EL (cell line): ENCODE data around the gene CRYBG1.
"Not testable (repeated sequence)": the region's sequence is repeated elsewhere in the genome, so short reads cannot be mapped to it uniquely, and the experiment has no call there.

ENCODE experiments used
- DNase-seq: peaks from one replicate; pipeline ENCODE4 v3.0.0-alpha.2; 2016

Gene CRYBG1

DNA sequence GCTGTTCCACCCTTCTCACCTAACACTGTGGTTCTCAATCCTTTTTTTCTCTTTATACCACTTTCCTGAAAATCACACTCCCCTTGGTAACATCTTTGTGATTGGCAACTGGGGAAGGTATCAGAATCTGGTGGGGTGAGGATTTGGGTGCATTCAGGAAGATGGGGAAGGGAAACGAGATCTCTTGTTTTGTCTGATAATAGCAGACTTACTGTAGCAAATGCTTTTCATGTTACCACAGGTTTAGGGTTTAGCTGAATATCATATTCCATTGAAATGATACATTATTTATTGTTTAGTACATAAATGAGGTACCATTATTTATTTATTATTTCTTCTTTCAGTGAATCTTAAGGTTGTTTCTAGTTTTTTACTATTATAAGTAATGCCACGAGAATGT lies 168.0 kb downstream of the CRYBG1 start:
- DNase-seq, result no peak

- no peak for DNase-seq
Measured at GRCh38 chr6:106529438-106529837, 168.9 kb downstream of the CRYBG1 start.

DNA sequence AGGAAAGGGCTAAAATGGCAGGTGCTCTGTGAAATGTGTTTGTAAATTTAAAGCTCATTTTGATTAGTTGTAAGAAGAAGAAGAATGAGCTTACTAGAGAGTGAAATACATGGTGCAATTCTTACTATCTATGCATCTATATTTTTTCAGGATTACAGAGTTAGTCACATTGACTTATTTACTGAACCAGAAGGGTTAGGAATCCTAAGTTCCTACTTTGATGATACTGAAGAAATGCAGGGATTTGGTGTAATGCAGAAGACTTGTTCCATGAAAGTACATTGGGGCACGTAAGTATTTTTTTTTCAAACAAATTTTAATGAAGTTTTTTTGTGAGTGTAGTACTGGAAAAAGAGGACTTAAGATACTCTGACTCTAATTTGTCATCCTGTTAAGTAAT lies 169.5 kb downstream of the CRYBG1 start:
- no peak for DNase-seq

DNA sequence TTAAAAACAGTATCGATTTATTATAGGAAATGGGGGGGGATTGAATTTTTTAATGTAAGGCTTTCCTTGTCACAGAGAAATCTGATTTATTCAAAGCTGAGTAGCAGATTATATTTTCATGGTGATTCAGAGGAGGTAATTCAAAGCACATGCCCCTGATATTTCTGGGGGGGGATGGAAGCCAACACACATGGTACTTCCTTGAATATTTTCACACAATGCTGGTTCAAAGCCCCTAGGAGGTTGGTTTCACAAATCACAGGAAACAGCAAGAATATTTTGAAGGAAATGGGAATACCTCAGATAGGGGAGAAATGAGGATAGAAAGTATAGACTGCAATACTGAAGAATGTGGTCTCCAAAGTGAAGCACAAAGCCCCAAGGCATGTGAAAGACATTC lies 170.0 kb downstream of the CRYBG1 start:
- DNase-seq, result peak; percentile 74

DNA sequence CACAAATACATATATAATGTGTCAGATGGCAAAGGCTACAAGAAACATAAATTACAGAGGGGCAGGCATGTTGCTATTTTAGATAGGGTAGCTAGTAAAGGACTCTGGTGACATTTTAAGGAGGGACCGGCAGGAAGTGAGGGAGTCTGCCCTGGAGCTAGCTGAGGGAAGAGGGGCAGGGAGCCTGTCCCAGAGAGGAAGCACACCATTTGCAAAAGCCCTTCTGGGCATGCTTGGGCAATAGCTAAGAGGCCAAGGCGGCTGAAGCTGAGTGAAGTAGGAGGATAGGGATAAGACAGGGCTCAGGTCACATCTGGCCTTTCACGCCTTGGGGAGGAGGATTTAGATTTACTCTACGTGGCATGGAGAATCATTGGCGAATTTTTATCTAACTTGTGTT lies 172.5 kb downstream of the CRYBG1 start:
- no peak for DNase-seq

DNA sequence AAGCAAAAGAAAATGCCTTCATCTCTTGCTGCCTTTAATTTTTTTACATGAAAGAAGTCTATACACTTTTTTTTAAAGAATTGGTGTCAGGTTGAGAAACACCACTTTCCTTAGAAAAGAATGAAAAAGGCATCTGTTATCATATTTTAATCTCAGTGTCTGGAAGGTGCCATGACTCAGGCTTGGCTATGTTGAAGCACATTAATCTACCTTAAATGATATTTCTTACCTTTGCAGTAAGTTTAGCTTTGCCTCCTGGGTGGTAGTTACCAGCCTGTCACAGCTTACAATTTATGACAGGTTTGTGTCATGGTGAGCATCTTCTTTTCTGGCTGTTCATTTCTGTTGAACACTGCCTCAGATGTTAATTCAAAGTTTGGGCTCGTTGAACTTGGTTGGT lies 173.5 kb downstream of the CRYBG1 start:
- DNase-seq, result no peak

DNA sequence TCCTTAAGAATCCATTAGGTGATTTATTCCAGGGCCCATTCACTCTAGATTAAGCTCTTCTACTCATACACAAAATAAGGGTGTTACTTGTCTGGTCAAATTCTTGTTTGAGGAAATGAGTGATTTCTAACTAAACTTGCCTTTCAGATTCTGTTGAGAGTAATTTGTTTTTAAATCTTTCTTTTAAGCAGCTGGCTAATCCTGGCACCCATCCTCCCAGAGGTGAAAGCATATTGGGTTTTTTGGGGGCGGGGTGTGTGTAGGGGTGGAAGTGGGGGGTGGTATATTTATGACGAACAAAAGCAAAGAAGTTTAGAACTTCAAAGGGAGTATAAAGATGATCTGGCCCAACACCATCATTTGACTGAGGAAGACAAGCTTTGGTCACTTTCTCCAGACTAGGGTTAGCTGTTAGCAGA lies 174.1 kb downstream of the CRYBG1 start:
- no peak for DNase-seq

GRCh38 chr6:106535012-106535411 lies 174.5 kb downstream of the CRYBG1 start:
- DNase-seq, result no peak

DNA sequence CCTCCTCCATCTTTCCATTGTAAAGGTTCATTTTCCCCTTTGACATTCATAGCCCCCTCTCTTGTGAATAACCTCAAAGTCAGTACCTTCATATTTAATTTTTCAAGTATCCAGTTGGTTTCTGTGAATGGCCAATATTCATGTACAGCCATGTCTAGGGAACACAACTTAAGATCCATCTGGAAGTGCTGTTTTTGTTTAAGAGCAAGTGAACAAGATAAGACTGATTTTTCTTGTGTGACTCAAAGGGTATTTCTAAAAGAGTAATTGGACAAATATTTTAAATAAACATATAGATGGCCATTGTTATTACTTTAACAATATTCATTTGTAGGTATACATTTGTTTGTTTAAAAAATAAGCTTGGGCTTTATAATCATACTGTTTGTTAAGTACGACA lies 175.8 kb downstream of the CRYBG1 start:
- DNase-seq, result no peak

DNA sequence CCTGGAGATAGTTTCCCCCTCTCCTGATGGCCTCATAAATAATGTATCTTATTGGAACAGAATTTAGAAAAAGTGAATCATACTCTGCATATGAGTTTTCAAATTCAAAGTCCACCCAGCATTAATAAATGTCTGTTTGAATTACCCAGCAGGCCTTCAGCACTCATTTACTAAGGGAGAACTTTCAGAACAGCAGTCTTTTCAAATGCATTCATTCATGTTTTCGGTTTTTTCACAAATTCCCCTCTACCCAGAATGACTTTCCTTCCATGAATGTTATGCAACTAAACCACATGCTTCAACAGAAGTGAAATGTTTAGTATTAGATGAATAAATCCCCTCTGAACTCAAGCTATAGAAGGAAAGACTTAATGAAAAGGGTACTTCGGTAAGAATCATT lies 176.3 kb downstream of the CRYBG1 start:
- no peak for DNase-seq

- DNase-seq, result no peak
Measured at GRCh38 chr6:106537662-106538061, 177.1 kb downstream of the CRYBG1 start.

- no peak for DNase-seq
Measured at GRCh38 chr6:106538145-106538544, 177.6 kb downstream of the CRYBG1 start.

GRCh38 chr6:106539936-106540335 lies 179.4 kb downstream of the CRYBG1 start:
- DNase-seq, result no peak

DNA sequence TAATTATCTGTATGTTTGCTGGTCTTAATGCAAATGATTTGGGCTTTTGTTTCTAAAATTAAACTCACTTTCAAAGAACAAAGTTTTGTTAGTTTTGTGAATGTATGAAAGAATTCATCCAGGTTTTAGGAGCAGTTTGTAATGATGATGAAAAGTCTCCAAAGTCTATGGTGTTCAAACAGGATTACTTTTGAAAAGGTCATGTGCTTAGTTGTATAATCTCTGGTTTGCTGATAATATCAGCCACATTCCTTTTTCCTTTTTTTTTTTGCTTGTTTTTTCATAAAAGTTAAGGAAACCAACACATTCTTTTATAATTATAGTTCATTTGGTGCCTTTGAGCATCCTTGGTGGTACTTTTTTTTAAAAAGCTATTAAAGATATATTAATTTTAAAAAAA lies 179.9 kb downstream of the CRYBG1 start:
- DNase-seq, result no peak

- DNase-seq, result no peak
Measured at GRCh38 chr6:106540907-106541306, 180.4 kb downstream of the CRYBG1 start.

GRCh38 chr6:106546261-106546690 lies 185.8 kb downstream of the CRYBG1 start:
- DNase-seq, result no peak

GRCh38 chr6:106546691-106547414 lies 186.3 kb downstream of the CRYBG1 start:
- DNase-seq, result peak; percentile 77

DNA sequence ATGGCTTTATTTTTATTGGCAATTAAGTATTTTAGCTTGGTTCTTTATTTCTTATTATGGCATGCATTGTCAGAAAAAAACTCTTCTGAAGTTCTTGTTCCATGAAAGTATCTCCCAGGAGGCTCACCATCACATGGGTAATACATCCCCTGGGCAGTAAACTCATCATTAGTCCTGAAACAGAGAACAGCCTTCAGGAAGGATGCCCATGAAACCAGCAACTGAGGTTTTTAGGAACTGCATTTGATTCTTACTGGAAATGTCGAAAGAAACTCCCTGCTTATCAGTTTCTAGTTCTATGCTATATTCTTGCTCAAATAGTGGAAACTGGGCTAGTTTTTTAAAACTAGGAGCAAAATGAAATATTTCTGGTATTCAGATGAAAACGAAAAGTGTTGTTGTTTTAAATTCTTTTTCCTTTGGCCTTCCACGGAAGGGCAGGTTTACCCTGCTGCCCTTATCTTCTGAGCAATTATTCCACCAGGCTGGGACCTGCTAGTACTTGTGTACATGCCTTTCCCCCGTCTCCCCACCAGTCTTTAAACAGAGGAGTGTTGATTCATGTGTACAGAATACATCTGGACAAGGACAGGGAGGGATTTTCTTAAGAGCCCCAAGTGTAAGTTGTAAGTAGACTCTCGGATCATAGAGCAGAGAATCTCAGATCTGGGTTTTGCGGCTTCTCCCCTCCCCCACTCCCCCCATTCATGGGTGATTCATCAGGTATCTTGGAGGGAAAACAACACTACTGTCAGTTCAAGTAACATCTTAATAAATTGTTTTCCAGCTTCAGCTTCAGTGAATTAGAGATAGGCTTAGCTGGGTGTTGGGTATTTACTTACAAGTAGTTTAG lies 187.3 kb downstream of the CRYBG1 start:
- peak; percentile 48 for DNase-seq

DNA sequence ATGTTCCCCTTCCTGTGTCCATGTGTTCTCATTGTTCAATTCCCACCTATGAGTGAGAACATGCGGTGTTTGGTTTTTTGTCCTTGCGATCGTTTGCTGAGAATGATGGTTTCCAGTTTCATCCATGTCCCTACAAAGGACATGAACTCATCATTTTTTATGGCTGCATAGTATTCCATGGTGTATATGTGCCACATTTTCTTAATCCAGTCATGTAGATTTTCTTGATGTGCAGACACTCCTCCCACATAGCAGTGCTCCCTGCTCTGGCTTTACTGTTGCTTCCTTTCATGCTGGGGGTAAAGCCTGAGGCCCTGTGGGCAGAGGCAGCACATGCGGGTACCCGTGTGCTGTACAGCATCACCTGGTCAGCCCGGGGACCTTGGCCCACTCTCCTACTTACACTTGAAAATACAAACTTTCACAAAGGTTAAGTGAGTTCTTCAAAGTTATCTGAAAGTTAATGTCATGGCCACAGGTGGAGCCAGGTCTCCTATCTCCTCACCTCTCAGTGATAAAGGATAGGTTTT lies 188.5 kb downstream of the CRYBG1 start:
- DNase-seq, result not testable (repeated sequence)

GRCh38 chr6:106549521-106549920 lies 189.0 kb downstream of the CRYBG1 start:
- DNase-seq, result no peak

DNA sequence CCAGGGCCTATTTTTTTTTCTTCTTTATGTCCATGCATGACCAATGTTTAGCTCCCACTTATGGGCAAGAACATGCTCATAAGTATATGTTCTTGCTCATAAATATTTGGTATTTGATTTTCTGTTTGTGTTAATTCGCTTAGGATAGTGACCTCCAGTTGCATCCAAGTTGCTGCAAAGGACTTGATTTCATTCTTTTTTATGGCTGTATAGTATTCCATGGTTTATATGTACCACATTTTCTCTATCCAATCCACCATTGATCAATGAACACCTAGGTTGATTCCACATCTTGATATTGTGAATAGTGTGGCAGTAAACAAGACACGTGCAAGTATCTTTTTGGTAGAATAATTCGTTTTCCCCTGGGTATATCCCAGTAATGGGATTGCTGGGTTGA lies 190.6 kb downstream of the CRYBG1 start:
- DNase-seq, result no peak

DNA sequence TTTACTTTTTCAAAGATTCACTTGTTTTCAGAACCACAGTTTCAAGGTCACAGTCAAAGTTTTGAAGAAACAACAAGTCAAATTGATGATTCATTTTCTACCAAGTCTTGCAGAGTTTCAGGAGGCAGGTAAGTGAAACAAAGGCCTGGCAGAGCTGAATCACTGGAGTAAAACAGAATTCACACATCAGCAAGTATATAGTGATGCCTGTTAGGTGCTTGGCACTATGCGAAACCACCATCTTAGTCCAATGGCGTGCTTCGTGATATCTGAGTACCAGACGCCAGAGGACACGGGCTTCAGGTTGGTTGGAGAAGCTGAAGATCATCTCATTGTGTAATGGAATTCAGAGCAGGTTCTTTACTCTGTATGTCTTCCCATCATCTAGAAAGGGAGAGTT lies 192.9 kb downstream of the CRYBG1 start:
- DNase-seq, result no peak

GRCh38 chr6:106555767-106556166 lies 195.2 kb downstream of the CRYBG1 start:
- DNase-seq, result no peak

- peak; percentile 25 for DNase-seq
Measured at GRCh38 chr6:106556368-106556960, 195.9 kb downstream of the CRYBG1 start.
